AML-193 (cell line): Measurements from ENCODE around the gene IFITM5.
"Not testable (repeated sequence)": the region's sequence is repeated elsewhere in the genome, so short reads cannot be mapped to it uniquely, and the experiment has no call there.

Experiments
- DNase-seq, 2 experiments: peaks; one replicate each; lab custom pipeline; 2025; lab: John Stamatoyannopoulos, UW

IFITM5 gene

DNA sequence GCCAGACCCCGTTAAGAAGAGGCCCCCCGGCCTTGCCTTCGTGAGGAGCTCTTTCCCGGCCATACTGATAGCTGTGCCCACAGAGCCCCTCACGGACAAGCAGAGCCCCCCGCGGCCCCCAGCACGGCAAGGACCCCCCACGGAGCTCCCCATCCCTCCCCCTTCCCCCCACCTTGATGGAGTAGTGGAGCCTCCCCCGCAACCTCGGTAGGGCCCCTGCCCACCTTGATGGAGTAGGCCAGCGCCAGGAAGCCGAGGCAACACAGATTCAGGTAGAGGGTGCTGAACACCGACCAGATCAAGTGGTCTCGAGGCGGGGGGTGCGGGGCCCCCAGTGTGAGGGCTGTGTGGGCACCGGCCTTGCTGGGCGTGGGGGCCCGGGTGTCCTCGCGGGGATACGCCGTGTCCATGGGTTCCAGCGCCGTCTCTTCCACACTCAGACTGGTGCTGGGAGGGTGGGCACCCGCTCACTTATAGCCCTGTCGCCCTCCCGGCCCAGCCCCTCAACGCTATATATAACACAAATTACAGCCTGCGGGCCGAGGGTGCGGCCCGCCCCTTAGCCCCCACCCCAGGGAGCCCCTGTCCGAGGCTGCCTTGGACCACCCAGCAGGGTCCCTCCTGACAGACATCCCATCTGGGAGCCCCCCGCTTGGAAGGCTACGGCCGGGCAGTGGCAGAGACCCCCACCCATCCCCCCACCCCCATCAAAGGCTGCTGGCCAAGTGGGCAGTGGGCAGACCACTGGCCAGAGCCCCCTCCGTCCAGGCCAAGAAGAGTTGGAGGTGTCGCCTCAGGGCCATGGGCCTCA is at the start of gene IFITM5:
Gene IFITM5 (minus strand): TSS at position 446 of the 811 bp plus-strand sequence. CDS start 36 bp downstream, at position 410.
- DNase-seq = no peak

DNA sequence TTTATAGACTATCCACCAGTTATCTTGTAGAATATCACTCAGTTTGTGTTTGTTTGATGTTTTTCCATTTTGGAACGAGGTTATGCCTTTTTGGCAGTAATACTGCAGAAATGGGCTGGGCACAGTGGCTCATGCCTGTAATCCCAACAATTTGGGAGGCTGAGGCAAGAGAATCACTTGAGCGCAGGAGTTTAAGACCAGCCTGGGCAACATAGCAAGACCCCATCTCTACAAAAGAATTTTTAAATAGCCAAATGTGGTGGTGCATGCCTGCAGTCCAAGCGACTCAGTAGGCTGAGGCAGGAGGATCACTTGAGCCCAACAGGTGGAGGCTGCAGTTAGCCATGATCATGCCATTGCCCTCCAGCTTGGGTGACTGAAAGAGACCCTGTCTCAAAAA is 47.2 kb upstream of the IFITM5 start:
- DNase-seq = no peak

DNA sequence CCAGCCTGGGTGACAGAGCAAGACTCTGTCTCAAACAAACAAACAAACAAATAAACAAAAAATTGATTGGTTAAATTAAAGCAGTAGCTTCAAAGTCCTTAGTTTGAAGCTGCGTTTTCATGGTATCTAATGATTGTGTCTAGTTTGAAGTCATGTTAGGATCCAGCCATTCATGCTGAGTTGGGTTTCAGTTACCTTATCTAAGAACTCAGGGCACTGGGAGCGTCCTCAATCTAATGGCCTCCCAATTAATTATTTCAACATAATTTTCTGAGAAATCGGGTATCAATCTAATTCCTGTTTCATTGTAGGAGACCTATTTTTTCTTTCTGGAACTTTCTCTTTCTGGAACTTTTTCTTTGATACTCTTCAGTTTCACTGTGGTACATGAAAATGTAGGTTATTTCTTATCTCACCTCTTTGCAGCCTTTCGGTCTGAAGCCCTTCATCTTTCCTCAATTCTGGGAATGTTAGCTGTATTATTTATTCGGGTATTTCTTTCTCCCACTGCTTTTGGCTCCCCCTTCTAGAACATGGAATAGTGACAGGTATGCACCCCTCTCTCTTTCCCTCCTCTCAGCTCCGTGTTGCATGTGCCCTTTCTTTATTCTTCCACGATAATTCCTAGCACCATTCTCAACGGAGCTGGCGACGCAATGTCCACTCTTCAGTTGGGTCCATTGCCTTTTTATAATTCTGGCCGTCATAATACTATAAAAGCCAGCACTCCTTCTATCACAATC is 45.7 kb upstream of the IFITM5 start:
- DNase-seq = no peak

DNA sequence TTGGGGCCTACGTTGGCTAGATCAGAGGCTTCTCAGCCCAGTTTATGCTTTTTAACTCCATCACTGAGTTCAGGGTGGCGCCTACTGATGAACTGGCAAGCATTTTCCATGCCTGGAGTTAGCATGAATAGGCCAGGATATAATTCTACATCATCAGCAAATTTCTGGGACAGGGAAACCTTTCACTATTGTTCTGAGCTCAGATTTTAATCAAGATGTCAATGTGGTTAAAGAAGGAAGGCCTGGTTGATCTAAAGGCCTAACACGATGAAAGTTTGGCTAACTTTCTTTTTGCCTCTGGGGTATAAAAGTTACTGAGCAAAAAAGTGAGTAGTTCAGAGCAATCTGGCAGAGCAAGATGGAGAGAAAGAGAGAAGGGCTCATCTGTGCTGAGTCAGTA is 43.0 kb upstream of the IFITM5 start:
- no peak for DNase-seq

DNA sequence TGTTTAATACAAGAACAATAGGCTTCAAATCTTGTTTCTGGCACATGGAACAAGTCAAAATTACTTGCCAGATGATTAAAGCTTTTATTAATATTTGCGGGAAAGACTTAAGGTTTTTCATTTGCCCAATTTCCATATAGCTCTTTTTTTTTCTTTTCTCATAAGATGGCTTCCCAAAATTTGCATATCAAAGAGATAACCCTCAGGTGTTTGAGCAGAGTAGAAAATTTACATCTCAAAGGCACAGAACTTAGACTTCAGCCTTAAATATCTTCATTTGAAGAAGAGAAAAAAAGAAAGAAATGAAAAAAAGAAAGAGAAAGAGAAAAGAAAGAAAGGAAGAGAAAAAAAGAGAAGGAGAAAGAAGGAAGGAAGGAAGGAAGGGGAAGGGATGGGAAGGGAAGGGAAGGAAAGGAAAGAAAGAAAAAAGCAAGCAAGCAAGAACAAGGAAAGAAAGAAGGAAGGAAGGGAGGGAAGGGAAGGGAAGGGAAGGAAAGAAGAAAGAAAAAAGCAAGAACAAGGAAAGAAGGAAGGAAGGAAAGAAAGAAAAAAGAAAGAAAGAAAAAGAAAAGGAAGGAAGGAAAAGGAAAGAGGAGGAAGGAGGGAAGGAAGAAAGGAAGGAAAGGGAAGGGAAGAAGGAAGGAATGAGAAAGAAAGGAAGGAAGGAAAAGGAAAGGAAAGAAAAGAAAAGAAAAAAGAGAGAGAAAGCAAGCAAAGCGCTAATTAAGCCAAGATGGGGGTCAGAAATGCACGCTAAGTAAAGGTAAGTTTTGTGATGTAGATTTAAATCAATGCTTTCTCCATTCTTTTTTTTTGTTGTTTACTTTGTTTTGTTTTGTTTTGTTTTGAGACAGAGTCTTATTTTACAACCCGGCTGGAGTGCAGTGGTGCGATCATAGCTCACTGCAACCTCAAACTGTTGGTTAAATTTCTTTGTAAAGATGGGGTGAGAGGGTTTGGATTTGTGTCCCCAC is 41.5 kb upstream of the IFITM5 start:
- DNase-seq = no peak

DNA sequence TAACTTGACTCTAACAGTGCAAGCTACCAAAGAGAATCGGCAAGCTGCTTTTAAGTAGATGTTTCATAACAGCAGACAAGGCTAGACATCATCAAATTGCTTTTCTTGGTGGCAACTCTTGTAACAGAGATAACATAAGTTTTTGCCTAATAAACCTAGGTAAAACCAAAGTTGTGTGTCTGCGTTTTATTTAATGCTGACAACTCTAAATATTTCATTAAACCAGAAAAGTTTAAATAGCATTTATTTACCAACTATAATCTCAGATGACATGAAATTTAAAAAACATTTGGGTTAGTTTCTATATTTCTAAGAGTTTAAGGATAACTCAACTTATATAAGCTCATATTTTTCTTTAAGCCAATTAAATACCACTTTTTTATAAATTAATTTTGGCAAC is 40.6 kb upstream of the IFITM5 start:
- DNase-seq = no peak

DNA sequence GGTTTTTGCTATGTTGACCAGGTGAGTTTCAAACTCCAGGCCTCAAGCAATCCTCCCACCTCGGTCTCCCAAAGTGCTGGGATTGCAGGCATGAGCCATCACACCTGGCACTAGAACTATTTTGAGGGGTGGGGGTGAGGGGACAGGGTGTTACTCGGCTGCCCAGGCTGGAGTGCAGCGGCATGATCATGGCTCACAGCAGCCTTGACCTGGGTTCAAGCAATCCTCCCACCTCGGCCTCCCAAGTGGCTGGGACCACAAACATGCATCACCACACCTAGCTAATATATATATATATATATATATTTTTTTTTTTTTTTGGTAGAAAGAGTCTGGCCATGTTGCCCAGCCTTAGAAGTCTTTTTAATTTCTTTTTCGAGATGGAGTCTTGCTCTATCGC is 38.4 kb upstream of the IFITM5 start:
- no peak for DNase-seq

DNA sequence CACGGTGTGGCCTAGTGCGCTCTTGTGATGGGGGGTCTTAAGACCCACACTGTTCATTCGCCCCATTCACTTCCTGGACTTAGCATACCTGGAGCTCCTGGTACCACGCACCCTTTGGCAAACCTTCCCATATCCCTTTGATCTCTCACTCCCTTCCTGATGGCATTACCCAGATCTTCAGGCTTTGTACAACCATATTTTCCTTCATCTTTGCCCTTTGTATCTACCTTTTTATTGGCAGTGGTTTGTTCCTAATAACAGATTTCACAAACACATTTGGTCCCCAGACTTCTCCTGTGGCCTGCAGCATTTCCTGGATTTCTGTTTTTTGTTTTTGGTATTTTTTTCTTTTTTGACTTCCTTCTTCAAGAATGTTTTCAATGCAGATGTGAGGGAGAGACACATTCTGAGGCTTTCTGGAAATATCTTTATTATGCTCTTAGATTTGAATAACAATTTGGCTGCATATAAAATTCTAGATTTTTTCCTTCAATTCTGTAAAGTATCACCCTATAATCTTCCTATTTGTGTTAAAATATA is 37.4 kb upstream of the IFITM5 start:
- no peak for DNase-seq

DNA sequence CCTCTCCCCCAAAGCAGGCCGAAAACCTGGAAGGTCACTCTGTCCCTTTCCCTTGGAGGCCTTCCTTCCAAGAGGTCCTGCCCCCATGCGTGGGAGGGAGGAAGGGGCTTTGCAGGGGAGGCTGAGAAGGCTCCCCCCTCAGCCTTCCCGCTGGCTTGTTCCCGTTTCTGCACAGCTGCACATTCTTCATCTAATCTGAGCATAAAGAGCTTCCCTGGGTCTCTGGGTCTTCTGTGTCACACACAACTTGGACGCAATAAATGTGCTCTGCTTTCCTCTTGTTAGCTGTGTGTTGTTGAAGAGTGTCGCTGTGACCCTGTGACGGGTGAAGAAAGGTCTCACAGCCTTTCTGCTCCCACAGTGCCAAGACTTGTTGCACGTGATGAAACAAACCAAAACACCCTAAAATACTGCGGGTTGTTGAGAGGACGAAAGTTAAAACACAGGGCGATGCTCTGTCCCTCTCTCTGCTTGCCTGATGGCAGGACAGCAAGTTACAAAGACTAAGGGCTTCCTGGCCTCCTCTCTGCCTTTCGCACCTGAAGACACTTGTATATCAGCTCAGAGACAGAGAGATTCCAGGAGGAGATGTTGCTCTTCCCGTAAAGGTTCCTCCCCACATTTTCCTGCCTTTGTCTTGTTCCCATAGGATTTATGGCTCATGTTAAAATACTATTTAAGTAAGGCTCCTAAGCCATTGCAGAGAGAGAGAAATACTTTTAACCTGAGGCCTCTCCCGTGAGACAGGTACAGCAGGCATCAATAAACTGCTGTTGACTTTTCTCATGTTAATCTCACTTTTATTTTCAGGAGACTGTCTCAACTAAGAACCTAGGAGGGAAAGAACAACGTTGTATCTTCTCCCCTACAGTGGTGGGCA is 36.7 kb upstream of the IFITM5 start:
- no peak for DNase-seq

DNA sequence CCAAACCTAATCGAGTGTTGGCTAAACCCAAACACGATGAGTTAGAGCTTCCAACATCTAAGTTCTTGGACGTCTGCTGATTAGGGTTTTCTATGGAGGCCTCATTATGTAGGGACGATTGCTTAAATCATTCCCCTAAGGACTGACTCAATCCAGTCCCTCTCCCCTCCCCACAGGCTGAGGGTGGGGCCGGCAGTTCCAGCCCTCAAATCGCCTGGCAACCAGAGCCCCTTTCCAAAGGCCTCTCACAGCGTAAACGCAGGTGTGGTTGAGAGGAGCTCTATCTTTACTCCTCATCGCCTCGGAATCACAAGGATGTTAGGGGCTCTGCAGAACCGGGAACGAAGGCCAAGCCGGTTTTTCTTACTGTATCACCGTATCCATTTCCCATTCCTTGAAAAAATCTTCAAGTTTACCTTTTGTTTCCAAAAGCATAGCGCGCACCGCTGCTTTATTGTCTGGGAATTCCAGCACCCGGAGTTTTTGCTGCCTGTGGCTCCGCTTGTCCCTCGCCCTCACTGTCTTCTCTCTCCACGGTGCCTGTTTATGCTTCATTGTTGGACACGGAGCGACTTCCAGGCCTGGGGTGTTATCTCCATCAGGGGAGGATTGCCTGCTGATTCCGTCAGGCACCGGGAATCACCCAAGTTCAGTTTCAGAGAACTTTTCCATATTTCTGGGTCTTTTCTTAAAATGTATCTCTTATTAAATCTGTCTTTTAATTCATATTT is 35.1 kb upstream of the IFITM5 start:
- no peak for DNase-seq

DNA sequence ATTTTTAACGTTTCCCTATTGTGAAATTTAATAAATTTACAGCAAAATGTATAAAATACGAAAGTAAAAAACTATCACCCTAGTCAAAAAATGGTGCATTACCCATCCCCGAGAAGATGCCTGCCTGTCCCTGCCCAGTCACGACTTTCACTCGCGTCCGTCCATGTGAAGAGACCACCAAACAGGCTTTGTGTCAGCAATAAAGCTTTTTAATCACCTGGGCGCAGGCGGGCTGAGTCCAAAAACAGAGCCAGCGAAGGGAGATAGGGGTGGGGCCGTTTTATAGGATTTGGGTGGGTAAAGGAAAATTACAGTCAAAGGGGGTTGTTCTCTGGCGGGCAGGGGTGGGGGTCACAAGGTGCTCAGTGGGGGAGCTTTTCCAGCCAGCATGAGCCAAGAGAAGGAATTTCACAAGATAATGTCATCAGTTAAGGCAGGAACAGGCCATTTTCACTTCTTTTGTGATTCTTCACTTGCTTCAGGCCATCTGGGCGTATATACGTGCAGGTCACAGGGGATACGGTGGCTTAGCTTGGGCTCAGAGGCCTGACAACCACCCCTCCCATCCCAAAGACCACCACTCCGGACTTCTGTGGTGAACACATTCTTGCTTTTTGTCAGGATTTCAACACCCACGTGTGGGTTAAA is 34.4 kb upstream of the IFITM5 start:
- not testable (repeated sequence) for DNase-seq

DNA sequence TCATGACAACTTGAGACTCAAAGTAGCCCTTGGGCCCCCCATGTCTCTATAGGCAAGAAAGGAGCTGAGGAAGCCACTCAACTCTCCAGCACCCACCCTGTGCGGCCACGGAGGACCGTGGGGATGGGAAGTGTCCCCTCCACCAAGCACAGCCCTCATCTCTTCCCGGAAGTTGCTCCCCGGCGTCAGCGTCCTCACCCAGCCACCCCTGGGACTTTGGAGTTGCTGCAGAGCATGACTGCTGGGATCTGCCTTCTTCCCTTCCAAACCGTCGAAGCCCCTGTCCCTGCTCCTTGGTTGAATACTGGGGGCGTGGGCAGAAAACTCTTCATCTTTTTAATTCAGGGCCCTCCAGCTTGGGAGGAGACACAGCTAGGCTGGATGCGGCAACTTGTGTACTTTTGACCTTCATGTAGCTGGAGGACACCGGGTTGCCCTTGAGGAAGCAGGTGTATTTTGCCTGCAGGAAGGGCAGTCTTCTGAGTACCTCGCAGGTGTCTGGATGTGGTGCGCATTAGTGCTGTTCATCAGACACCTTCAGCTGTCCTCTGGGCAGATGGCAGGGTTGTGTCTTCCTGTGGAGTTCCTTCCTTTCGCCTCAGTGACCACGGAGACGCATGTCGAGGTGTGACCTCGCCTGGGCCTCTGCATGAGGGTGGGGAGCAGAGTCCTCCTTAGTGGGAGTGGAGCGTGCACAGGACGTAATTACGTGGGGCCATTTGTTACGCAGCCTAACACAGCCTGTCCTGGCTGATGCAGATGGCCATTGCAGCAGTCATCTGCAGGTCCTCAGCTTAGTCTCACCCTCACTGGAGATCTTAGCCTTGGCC is 33.5 kb upstream of the IFITM5 start:
- DNase-seq = no peak

DNA sequence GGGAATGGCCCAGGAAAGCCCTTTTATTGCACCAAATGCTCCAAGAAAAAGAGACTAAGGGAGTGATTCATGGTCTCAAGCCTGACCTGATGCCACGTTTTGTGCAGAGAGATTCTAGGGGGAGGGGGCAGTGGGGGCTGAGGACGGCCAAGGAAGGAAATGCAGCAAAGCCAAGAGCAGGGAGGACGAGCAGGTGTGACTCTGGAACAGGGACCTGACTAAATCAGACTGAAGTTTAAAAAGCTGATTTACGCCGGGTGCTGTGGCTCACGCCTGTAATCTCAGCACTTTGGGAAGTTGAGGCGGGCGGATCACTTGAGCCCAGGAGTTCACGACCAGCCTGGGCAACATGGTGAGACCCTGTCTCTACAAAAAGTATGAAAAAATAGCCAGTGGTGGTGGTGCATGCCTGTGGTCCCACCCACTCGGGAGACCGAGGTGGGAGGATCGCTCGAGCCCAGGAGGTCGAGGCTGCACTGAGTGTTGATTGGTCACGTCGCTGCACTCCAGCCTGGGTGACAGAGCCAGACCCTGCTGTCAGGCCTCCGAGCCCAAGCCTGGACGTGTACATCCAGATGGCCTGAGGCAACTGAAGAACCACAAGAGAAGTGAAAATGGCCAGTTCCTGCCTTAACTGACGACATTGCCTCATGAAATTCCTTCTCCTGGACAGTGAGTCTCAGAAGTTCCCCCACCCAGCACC is 32.2 kb upstream of the IFITM5 start:
- no peak for DNase-seq

DNA sequence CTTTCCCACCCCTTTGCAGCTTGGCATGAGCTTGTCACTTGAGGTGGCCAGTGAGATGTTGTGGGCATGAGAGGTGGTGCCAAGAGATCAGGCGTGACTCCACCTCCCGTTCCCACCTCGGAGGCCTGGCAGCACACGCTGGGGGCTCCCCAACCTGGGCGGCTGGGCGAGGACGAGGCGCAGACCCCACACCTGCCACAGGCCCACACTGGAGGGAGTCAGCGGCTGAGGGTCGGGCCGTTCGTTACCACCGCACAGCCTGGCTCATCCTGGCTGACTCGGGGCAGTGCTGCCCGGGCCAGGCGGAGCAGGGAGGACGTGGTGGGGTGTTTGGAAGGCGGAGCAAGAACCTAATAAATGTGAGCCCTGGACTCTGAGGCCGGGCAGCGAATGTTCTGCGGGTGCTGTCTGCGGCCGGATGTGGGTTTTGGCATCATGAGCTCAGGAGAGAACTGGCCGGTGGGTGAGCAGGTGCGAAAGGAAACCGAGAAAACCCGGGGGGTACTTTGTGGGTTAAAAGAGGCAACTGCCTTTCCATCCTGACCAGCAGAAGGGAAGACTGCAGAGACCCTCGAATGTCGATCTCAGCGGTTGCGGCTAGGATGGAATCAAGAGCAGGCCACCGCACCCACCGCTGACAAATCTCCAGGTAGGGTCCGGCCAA is 31.5 kb upstream of the IFITM5 start:
- no peak for DNase-seq

DNA sequence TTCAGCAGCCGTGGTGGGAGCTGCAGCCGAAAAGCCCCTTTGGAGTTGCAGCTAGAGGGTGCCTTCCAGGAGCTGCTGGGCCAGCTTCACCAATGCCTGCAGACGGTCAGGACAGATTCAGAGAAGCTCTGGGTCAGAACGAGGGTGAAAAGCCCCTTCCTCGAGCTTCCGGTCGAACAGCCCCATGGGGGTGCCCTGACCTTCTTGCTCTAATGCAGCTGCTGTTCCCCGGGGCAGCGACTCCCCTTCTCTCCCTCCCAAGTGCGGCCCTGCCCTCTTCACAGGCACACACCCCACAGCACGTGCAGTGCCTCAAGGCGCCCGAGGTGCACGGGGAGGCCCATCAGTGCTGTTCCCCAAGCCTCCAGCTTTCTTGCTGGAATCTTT is 31.0 kb upstream of the IFITM5 start:
- DNase-seq = no peak

DNA sequence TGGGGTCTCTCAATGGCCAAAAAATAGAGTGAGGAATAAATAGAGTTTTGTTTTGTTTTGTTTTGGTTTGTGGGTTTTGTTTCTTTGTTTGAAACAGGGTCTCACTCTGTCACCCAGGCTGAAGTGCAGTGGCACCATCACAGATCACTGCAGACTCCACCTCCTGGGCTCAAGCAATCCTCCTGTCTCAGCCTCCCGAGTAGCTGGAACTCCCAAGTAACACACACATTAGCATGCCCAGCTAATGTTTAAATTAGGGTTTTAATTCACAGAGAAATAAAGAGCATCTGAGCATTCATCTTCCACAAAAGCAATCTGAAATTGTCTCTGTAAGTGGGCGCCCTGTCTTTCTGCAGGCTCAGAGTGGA is 30.5 kb upstream of the IFITM5 start:
- DNase-seq = no peak

DNA sequence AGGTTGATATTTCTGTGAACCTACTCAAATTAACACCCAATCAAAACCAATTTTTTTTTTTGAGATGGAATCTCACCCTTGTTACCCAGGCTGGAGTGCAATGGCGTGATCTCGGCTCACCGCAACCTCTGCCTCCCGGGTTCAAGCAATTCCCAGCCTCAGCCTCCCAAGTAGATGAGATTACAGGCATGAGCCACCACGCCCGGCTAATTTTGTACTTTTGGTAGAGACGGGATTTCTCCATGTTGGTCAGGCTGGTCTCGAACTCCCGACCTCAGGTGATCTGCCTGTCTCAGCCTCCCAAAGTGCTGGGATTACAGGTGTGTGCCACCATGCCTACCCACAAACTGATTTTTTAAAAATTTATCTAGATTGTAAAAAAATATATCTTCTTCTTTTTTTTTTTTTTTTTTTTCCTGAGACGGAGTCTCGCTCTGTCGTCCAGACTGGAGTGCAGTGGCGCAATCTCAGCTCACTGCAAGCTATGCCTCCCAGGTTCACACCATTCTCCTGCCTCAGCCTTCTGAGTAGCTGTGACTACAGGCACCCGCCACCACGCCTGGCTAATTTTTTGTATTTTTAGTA is 29.3 kb upstream of the IFITM5 start:
- DNase-seq = not testable (repeated sequence)
